Motor neuron (in vitro differentiated cells): ENCODE measurements around the gene NAA15. TPM values are rescaled to one million over a fixed set of nuclear protein-coding genes. Genes with fewer than 3 reads are reported as not detected.
"Not testable (repeated sequence)": the region's sequence is repeated elsewhere in the genome, so short reads cannot be mapped to it uniquely, and the experiment has no call there.

Source experiments
- ATAC-seq, 8 experiments: fragments of 200-7000 bp; cut with Tn5 transposase; replicated peaks in 6 of 8; 2 replicates each; pipeline ENCODE4 v1.8.0; 2021; ENCODE audit warnings: mild to moderate bottlenecking in 8 of 8, moderate library complexity in 8 of 8
- H3K27ac ChIP-seq, 2 donors: fragments of 250-450 bp; sonication (Bioruptor Pico); 2 replicates each; pipeline ENCODE4 v1.9.0; 2021; ENCODE audit warnings: antibody characterized with exemption in 2 of 2, mild to moderate bottlenecking in 2 of 2, moderate library complexity in 1 of 2
- H3K4me1 ChIP-seq, 2 donors: fragments of 250-450 bp; sonication (Bioruptor Pico); replicated peaks in 1 of 2; 2 replicates each; pipeline ENCODE4 v1.6.1; 2021; ENCODE audit warnings: antibody characterized with exemption in 2 of 2, mild to moderate bottlenecking in 2 of 2, moderate library complexity in 1 of 2
- H3K4me3 ChIP-seq, 5 donors: fragments of 250-450 bp; sonication (Bioruptor Pico); 2 replicates each; pipeline ENCODE4 v1.9.0; 2021; ENCODE audit warnings: antibody characterized with exemption in 5 of 5, mild to moderate bottlenecking in 5 of 5, moderate library complexity in 4 of 5
- WGBS, 10 experiments: fragments of 450-650 bp; shearing (Covaris generic); methylation state at CpG; one replicate each; pipeline ENCODE4 v1.0.0; 2022; 5-methylcytosine and 5-hydroxymethylcytosine counted together
- in situ Hi-C, 9 experiments: fragments of 400-800 bp; cut with MboI; loops; one replicate each; pipeline ENCODE4 v1.15.0; 2021; ENCODE audit warnings: low sequenced_read_pairs in 9 of 9, low pct_unique_long_range_greater_than_20kb in 2 of 9; ENCODE audit not compliant: unreplicated experiment in 9 of 9
- total RNA-seq, 8 experiments: library from RNA; unstranded; fragments of 300-600 nt; gene quantifications; 2 replicates each; pipeline versions ENCODE4 v1.2.3 to v1.2.4, GENCODE V29; 2022

The NAA15 gene
- total RNA-seq, 8 experiments from 2014 or later, result 25.6 to 67.1 (median 30.3) TPM

DNA sequence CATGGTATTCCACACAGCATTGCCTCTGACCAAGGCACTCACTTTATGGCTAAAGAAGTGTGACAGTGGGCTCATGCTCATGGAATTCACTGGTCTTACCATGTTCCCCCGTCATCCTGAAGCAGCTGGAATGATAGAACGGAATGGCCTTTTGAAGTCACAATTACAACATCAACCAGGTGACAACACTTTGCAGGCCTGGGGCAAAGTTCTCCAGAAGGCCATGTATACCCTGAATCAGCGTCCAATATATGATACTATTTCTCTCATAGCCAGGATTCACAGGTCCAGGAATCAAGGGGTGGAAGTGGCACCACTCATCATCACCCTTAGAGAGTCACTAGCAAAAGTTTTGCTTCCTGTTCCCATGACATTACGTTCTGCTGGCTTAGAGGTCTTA, 145.8 kb downstream of the NAA15 start:
- in situ Hi-C loops, H3K27ac ChIP-seq, H3K4me3 ChIP-seq, H3K4me1 ChIP-seq, ATAC-seq: not testable (repeated sequence)
- 100% methylated on average over 1 to 4 of the region's 4 CpGs; no CpG with 5 or more reads in 4 of the 10 experiments for WGBS, 10 experiments

DNA sequence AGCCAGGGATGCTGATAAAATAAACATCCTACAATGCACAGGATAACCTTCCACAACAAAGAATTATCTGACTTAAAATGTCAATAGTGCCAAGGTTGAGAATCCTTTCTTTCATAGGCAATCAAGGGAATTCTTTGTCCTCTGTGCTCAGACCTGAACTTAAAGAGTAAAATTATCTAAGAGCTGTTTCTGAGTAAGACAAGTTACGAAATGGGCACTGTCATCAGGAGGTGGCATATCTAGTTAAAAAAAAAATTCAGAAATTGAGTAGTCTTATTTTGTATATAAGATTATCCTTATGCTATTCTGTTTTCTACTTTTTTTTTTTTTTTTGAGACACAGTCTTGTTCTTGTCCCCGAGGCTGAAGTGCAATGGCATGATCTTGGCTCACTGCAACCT, 149.3 kb downstream of the NAA15 start:
- 80 to 100% (median 100%) methylated on average over 1 to 2 of the region's 2 CpGs; no CpG with 5 or more reads in 4 of the 10 experiments for WGBS, 10 experiments
- Histone ChIP-seq H3K4me3 (no peak overlapping the region), H3K27ac (no peak overlapping the region), H3K4me1 (peaks cover 12 to 17% of the 10 kb centered on the region in 2 donors)
- in situ Hi-C loops, result no loop called here
- ATAC-seq, result no peak

DNA sequence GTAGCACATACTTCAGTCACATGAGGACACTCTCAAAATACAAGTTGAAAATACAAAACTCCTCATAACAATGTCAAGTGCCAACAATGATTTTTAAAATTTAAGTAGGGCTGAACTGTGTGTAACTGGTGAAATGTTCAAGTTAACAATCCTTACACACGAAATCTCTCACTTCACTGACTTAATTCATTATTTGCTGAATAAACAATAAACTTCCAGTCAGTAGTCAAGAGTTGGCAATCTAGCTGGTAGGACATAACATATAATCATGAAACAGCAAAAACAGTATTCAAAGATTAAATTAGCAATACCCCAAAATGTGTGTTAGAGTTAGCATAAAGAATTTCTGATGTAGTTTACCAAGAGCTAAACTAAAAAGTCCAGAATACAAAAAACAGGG, 150.7 kb downstream of the NAA15 start:
- Histone ChIP-seq H3K4me1 (peaks cover 23 to 30% of the 10 kb centered on the region in 2 donors), H3K27ac (no peak overlapping the region), H3K4me3 (peak overlapping the region in 3 of 5 donors; percentile 64 to 95 (median 88))
- 20 to 100% (median 83%) methylated on average over 1 of the region's 1 CpG; no CpG with 5 or more reads in 1 of the 10 experiments for WGBS, 10 experiments
- no peak for ATAC-seq
- in situ Hi-C loops, result no loop called here

DNA sequence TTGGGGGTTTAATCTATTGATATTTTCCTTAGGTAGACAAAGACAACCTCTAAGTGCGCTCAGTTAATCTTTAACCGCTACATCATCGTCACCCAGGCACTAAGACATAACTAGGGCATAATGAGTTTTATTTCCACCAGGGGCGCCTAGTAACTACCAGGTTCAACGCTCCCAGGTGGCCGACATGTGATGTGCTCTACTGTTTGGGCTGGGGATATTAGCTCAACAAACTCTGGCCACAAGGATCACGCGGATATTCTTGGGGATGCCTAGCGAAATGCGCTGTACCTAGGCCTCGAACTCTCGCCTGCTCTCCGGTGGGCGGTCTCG, 151.7 kb downstream of the NAA15 start:
- peak in 2 of 8 experiments; percentile 29 to 30 for ATAC-seq
- WGBS, 10 experiments, result 0 to 9% (median 0%) methylated on average over 2 to 11 of the region's 15 CpGs; no CpG with 5 or more reads in 2 of the 10 experiments
- peak overlapping the region; percentile 94 to 96 for H3K27ac ChIP-seq
- in situ Hi-C loops, result no loop called here
- H3K4me1 ChIP-seq, result peaks cover 23 to 35% of the 10 kb centered on the region in 2 donors
- peak overlapping the region; percentile 53 to 95 (median 64) for H3K4me3 ChIP-seq

DNA sequence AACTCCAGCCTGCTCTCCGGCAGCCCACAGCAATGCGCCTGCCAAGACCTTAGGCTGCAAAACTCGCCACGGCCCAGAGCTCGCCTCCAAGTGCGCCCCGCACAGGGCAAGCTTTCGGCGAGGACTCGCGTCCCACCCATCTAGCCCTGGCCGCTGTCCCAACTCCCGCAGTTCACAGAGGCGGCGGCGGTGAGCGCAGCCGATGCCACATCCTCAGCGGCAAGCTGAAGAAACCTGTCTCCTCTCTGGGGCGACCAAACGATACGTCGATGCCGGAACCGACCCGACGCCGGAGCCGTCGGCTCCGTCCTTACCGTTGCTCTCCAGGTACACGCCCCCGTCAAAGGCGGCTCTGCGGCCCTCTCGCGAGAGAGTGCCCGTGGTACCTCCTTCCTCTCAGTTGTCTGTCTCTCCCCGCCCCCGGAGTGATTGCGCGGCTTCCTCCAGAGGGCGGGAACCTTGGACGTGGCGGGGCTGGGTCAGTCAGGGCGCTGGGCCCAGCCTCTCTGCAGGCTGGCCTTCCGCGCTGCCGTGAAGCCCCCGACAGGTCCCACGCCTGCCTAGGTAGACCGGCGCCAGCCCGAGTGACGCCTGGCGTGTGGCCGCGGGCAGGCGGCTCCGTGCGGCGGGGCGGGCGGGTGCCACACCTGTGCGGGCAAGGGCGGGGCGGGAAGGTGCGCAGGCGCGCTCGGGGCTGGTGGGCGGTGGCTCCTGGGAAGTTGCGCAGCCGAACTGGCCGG, 152.2 kb downstream of the NAA15 start:
- in situ Hi-C loops, result no loop called here

DNA sequence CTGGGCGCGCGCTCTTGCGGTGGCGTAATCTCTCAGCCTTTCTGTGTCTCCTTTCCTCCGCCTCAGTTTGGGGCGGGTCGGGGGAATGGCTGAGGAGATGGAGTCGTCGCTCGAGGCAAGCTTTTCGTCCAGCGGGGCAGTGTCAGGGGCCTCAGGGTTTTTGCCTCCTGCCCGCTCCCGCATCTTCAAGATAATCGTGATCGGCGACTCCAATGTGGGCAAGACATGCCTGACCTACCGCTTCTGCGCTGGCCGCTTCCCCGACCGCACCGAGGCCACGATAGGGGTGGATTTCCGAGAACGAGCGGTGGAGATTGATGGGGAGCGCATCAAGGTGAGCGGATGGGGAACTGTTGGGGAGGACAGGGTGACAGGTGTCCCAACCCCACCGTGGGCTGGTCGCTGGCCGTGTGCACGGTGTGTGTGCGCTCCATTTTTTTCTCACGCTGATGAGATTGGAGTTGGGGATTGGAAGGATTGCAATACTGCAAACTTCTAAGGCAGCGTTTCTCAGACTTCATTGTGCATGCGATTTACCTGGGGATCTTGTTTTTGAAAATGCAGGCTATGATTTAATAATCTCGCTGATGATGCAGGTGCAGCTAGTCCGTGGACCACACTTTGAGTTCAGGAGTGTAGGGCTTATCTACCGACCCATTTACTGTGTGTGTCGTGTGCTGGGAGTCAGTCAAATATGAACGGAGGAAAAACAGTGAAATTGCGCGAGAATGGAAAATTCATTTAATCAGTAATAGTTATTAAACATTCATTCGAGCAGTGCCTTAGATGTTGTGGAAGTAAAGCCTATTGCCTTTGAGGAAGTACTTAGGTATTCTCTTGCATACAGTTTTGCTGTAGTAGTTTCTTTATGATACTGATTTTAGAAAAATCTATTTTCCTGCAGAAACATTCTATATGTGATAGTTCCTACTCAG, 153.1 kb downstream of the NAA15 start, which contains the start of gene RAB33B:
TSS of gene RAB33B (plus strand) at position 11 of the 935 bp plus-strand sequence. CDS start at position 86, 75 bp downstream.
- Histone ChIP-seq H3K4me1 (peaks cover 23 to 35% of the 10 kb centered on the region in 2 donors), H3K4me3 (peak within 1 kb of the TSS; percentile 53 to 95 (median 64)), H3K27ac (peak within 1 kb of the TSS; percentile 94 to 96)
- WGBS, 10 experiments, result 0 to 20% (median 7%) methylated on average over 1 to 20 of the region's 46 CpGs; no CpG with 5 or more reads in 1 of the 10 experiments
- ATAC-seq, result peak in 7 of 8 experiments; percentile 0 to 65 (median 1)
- in situ Hi-C loops, result no loop called here

More for the DNA sequence above, 152.2 kb downstream of the NAA15 start:
- peak overlapping the region; percentile 94 to 96 for H3K27ac ChIP-seq
- peak; percentile 86 to 93 (median 90) for ATAC-seq
- peaks cover 23 to 35% of the 10 kb centered on the region in 2 donors for H3K4me1 ChIP-seq
- H3K4me3 ChIP-seq, result peak overlapping the region; percentile 53 to 95 (median 64)
- WGBS, 10 experiments, result 0 to 2% (median 0%) methylated on average over 1 to 16 of the region's 76 CpGs; no CpG with 5 or more reads in 4 of the 10 experiments

DNA sequence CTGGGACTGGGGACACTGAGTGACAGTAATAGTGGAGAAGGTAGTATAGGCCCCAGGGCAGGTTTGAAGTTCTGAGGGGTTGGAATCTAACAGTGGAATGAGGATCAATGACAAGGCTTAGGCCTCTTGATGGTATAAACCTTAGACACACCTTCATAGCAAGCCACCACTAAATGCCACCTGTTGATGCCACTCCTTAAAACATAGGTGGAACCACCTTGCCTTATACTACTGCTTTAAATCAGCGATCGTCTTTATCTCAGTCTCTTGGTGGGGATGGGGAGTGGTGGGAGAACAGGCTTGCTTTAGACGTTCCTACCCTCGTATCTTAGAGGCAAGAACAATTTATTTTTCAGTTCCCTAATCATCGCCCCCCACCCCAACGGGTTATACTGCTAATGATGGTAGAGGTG, 153.8 kb downstream of the NAA15 start:
- no peak for ATAC-seq
- peaks cover 23 to 35% of the 10 kb centered on the region in 2 donors for H3K4me1 ChIP-seq
- WGBS, 10 experiments, result 16 to 70% (median 40%) methylated on average over 1 to 6 of the region's 6 CpGs; no CpG with 5 or more reads in 3 of the 10 experiments
- H3K27ac ChIP-seq, result no peak overlapping the region
- in situ Hi-C loops, result no loop called here
- peak overlapping the region; percentile 53 to 95 (median 64) for H3K4me3 ChIP-seq

DNA sequence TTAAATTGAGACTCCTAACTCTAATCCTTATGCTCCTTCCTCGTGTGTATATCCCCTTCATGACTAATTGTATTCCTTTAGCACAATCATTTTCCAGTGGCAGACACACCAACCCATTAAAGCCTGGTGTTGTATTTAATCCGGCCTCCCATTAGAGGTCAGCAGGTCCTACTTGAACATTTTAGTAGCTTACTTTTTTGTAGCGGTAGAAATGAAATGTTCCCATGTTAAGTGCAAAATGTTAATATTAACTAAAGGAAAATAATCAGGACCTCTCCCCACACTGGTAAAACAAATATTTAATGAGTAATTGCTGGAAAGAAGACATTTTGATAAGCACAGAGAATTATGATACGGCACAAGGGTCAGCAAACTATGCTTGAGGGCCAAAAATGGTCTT, 156.0 kb downstream of the NAA15 start:
- H3K4me1 ChIP-seq, result peaks cover 19 to 30% of the 10 kb centered on the region in 2 donors
- in situ Hi-C loops, result no loop called here
- no peak for ATAC-seq
- H3K4me3 ChIP-seq, result no peak overlapping the region
- 50 to 90% (median 75%) methylated on average over 2 to 4 of the region's 4 CpGs for WGBS, 10 experiments
- H3K27ac ChIP-seq, result no peak overlapping the region

DNA sequence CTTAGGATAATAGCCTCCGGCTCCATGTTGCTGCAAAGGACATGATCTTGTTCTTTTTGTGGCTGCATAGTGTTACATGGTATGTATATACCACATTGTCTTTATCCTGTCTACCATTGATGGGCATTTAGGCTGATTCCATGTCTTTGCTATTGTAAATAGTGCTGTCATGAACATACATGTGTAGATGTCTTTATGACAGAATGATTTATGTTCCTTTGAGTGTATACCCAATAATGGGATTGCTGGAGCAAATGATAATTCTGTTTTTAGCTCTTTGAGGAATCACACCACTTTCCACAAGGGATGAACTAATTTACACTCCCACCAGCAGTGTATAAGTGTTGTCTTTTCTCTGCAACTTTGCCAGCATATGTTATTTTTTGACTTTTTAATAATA, 157.2 kb downstream of the NAA15 start:
- WGBS, 10 experiments, result 91 to 100% (median 100%) methylated on average over 1 of the region's 1 CpG; no CpG with 5 or more reads in 6 of the 10 experiments
- peaks cover 16 to 27% of the 10 kb centered on the region in 2 donors for H3K4me1 ChIP-seq
- no peak overlapping the region for H3K4me3 ChIP-seq
- H3K27ac ChIP-seq, result no peak overlapping the region
- ATAC-seq, result no peak
- in situ Hi-C loops, result no loop called here

DNA sequence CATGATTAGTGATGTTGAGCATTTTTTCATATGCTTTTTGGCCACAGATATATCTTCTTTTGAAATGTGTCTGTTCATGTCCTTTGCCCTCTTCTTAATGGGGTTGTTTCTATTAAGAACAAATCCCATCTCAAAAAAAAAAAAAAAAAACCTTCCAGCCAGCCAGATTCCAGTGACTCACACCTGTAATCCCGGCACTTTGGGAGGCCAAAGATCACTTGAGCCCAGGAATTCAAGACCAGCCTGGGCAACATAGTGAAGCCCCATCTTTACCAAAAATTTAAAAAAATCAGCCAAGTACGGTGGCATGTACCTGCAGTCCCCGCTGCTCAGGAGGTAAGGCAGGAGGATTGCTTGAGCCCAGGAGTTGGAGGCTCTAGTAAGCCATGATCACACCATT, 157.7 kb downstream of the NAA15 start:
- no peak for ATAC-seq
- H3K27ac ChIP-seq, result no peak overlapping the region
- WGBS, 10 experiments, result 20 to 100% (median 93%) methylated on average over 1 to 3 of the region's 3 CpGs; no CpG with 5 or more reads in 5 of the 10 experiments
- in situ Hi-C loops, result no loop called here
- H3K4me3 ChIP-seq, result no peak overlapping the region
- H3K4me1 ChIP-seq, result peaks cover 16 to 27% of the 10 kb centered on the region in 2 donors

DNA sequence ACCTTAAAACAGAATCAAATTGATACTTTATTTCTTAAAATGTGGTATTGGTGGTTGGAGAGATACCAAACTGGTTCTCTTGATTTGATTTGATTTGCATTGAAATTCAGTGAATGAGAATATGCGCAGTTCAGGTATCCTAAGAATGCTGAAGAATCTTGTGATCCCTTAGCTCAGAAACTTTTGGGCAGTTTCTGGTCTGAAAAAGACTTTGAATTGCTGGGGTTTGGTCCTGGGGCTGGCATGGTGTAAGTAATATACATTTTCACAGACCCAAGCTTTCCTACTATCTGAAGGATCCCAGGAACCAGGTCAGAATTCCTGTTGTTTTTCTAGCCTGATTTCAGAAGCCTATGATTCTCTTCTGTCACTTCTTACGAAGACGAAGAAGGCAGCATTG, 159.3 kb downstream of the NAA15 start:
- H3K4me3 ChIP-seq, result no peak overlapping the region
- peak in 3 of 8 experiments; percentile 44 to 69 (median 64) for ATAC-seq
- in situ Hi-C loops, result no loop called here
- no peak overlapping the region for H3K27ac ChIP-seq
- peaks cover 10 to 18% of the 10 kb centered on the region in 2 donors for H3K4me1 ChIP-seq
- WGBS, 10 experiments, result 83 to 100% (median 100%) methylated on average over 1 to 3 of the region's 3 CpGs; no CpG with 5 or more reads in 3 of the 10 experiments

DNA sequence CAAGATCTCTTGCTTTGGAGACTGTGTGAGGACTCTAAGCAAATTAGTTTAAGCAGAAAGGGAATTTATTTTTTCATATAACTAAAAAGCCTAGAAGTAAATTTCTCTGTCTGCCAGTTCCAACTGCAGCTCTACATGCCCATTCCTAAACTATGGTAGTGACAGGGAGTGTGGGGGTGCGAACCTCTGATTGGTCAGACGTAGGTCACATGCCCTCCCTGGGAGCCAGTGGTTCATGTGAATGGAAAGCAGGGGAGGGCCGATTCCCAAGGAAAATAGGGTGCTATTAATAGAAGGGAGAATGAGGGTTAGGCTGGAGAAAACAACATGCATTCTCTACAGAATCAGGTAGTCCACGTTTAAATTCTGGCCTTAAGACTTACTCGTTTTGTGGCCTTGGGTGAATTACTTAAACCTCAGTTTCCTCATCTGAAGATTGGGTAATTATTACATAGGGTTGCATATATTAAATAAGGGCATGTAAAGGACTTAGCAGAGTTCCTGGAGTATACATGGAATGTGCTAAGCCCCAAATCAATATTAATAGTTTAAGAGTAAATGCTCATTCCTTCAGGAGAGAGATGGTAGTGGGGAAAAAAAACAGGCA, 159.8 kb downstream of the NAA15 start:
- in situ Hi-C loops, result no loop called here
- WGBS, 10 experiments, result 40 to 100% (median 87%) methylated on average over 1 to 5 of the region's 5 CpGs; no CpG with 5 or more reads in 4 of the 10 experiments
- H3K27ac ChIP-seq, result no peak overlapping the region
- ATAC-seq, result peak in 3 of 8 experiments; percentile 58 to 74 (median 73)
- H3K4me3 ChIP-seq, result no peak overlapping the region
- H3K4me1 ChIP-seq, result peaks cover 6 to 12% of the 10 kb centered on the region in 2 donors
